HepG2 (cell line): Measurements from ENCODE around the gene EMILIN3. TPM values are rescaled to one million over a fixed set of nuclear protein-coding genes. Genes with fewer than 3 reads are reported as not detected.

ENCODE experiments used
- ARNTL ChIP-seq: sonication (generic); formaldehyde crosslinking; IDR thresholded peaks from 2 replicates; pipeline ENCODE4 v1.4.0; 2020; ENCODE audit warnings: mild to moderate bottlenecking, missing genetic modification reagents
- ATF3 ChIP-seq: sonication (generic); formaldehyde crosslinking; IDR thresholded peaks from 2 replicates; pipeline ENCODE4 v1.4.0; 2020; ENCODE audit warnings: missing genetic modification reagents
- FOXA3 ChIP-seq: IDR thresholded peaks from 2 replicates; pipeline ENCODE4 v1.6.1; 2016; ENCODE audit warnings: missing genetic modification reagents, missing compliant biosample characterization
- HDAC2 ChIP-seq: sonication (generic); formaldehyde crosslinking; IDR thresholded peaks from 2 replicates; pipeline ENCODE4 v1.4.0; 2020; ENCODE audit warnings: missing genetic modification reagents
- HOXA9 ChIP-seq: sonication (generic); formaldehyde crosslinking; IDR thresholded peaks from 2 replicates; pipeline ENCODE4 v1.8.1; 2022; ENCODE audit warnings: missing genetic modification reagents, mild to moderate bottlenecking, moderate library complexity, borderline replicate concordance
- KDM5B ChIP-seq: sonication (generic); formaldehyde crosslinking; IDR thresholded peaks from 2 replicates; pipeline ENCODE4 v1.4.0; 2020; ENCODE audit warnings: missing genetic modification reagents, mild to moderate bottlenecking, borderline replicate concordance
- KLF13 ChIP-seq: sonication (generic); formaldehyde crosslinking; IDR thresholded peaks from 2 replicates; pipeline ENCODE4 v1.4.0; 2020; ENCODE audit warnings: mild to moderate bottlenecking, missing genetic modification reagents
- KMT2B ChIP-seq: IDR thresholded peaks from 2 replicates; pipeline ENCODE4 v1.6.1; 2016; ENCODE audit warnings: missing genetic modification reagents, missing compliant biosample characterization
- NFATC3 ChIP-seq: sonication (generic); formaldehyde crosslinking; IDR thresholded peaks from 2 replicates; pipeline ENCODE4 v1.5.1; 2020; ENCODE audit warnings: mild to moderate bottlenecking, missing genetic modification reagents
- PAXIP1 ChIP-seq: sonication (generic); formaldehyde crosslinking; conservative IDR thresholded peaks from 2 replicates; pipeline ENCODE4 v1.4.0; 2020; ENCODE audit warnings: mild to moderate bottlenecking, missing genetic modification reagents, moderate library complexity
- RBFOX2 ChIP-seq: fragments of 200-400 bp; formaldehyde crosslinking; IDR thresholded peaks from 2 replicates; pipeline ENCODE4 v1.6.1; 2017; ENCODE audit warnings: low read depth, mild to moderate bottlenecking, low read length
- SMAD9 ChIP-seq: sonication (generic); formaldehyde crosslinking; IDR thresholded peaks from 2 replicates; pipeline ENCODE4 v1.5.1; 2020; ENCODE audit warnings: mild to moderate bottlenecking, missing genetic modification reagents
- TEAD2 ChIP-seq: sonication (generic); formaldehyde crosslinking; IDR thresholded peaks from 2 replicates; pipeline ENCODE4 v1.9.0; 2021; ENCODE audit warnings: missing genetic modification reagents
- ZFP1 ChIP-seq: IDR thresholded peaks from 2 replicates; pipeline ENCODE4 v1.6.1; 2016
- ZNF441 ChIP-seq: sonication (generic); formaldehyde crosslinking; IDR thresholded peaks from 2 replicates; pipeline ENCODE4 v1.7.0; 2021; ENCODE audit warnings: missing genetic modification reagents, borderline replicate concordance
- ZNF552 ChIP-seq: sonication (generic); formaldehyde crosslinking; IDR thresholded peaks from 2 replicates; pipeline ENCODE4 v1.9.0; 2022; ENCODE audit warnings: missing genetic modification reagents, mild to moderate bottlenecking, borderline replicate concordance
- polyA plus RNA-seq, 8 experiments: library from polyadenylated mRNA; depleted of rRNA in 3 of 8; stranded (reverse) in 7 of 8; unstranded in 1 of 8; fragments of >200 nt; fragmentation: Illumina TruSeq in 4 of 8; extraction: Trizol in 4 of 8; gene quantifications; 2 replicates each; pipeline versions ENCODE4 v1.2.1 to v1.2.3, GENCODE V29; 2011 to 2016; ENCODE audit warnings: low read depth in 4 of 8, missing spikeins in 1 of 8, mixed read lengths in 1 of 8; ENCODE audit not compliant: insufficient read depth in 1 of 8
- total RNA-seq, 5 experiments: library from RNA; depleted of rRNA; stranded (reverse); fragments of >200 nt; fragmentation: Illumina TruSeq; extraction: Trizol; gene quantifications; 2 replicates each; pipeline ENCODE4 v1.2.3, GENCODE V29; 2016; ENCODE audit warnings: low read depth in 1 of 5
- TF ChIP-seq, protein P1 (sequence below): sonication (generic); formaldehyde crosslinking; IDR thresholded peaks from 2 replicates; pipeline ENCODE4 v1.4.0; 2020; ENCODE audit warnings: missing genetic modification reagents
- TF ChIP-seq, protein P2 (sequence below): sonication (generic); formaldehyde crosslinking; IDR thresholded peaks from 2 replicates; pipeline ENCODE4 v1.4.0; 2020; ENCODE audit warnings: missing genetic modification reagents, borderline replicate concordance
- TF ChIP-seq, protein P3 (sequence below): sonication (generic); formaldehyde crosslinking; IDR thresholded peaks from 2 replicates; pipeline ENCODE4 v1.5.1; 2020; ENCODE audit warnings: missing genetic modification reagents, mild to moderate bottlenecking, borderline replicate concordance

Gene EMILIN3
- total and polyA plus RNA-seq, 2 of the 13 experiments (the other 11 are each of a cell fraction or from before 2014, with no cell fraction given), result 0.25 to 0.29 TPM

- TF ChIP-seq PAXIP1 (CRISPR knock-in tag) (peak; percentile 20; the same call in 1 of the 2 replicates), ZFP1 (no peak), ATF3 (CRISPR knock-in tag) (0 out of 2 replicates have a peak, but pooled peaks have one; percentile 41), FOXA3 (CRISPR knock-in tag) (peak; percentile 12; the same call in 1 of the 2 replicates), ZNF441 (CRISPR knock-in tag) (no peak; the same call in 1 of the 2 replicates), KDM5B (CRISPR knock-in tag) (peak; percentile 63; the same call in 1 of the 2 replicates), RBFOX2 (no peak), NFATC3 (no peak), TEAD2 (0 out of 2 replicates have a peak, but pooled peaks have one; percentile 47), HOXA9 (CRISPR knock-in tag) (0 out of 2 replicates have a peak, but pooled peaks have one; percentile 46), KLF13 (CRISPR knock-in tag) (0 out of 2 replicates have a peak, but pooled peaks have one; percentile 23), HDAC2 (CRISPR knock-in tag) (peak; percentile 45; the same call in 1 of the 2 replicates), SMAD9 (CRISPR knock-in tag) (0 out of 2 replicates have a peak, but pooled peaks have one; percentile 38), ZNF552 (CRISPR knock-in tag) (peak; percentile 45; the same call in 1 of the 2 replicates), ARNTL (CRISPR knock-in tag) (0 out of 2 replicates have a peak, but pooled peaks have one; percentile 64), KMT2B (peak; percentile 51; the same call in 1 of the 2 replicates)
- TF ChIP-seq, protein P1, sequence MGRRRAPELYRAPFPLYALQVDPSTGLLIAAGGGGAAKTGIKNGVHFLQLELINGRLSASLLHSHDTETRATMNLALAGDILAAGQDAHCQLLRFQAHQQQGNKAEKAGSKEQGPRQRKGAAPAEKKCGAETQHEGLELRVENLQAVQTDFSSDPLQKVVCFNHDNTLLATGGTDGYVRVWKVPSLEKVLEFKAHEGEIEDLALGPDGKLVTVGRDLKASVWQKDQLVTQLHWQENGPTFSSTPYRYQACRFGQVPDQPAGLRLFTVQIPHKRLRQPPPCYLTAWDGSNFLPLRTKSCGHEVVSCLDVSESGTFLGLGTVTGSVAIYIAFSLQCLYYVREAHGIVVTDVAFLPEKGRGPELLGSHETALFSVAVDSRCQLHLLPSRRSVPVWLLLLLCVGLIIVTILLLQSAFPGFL (CRISPR knock-in tag), result no peak
- TF ChIP-seq, protein P2, sequence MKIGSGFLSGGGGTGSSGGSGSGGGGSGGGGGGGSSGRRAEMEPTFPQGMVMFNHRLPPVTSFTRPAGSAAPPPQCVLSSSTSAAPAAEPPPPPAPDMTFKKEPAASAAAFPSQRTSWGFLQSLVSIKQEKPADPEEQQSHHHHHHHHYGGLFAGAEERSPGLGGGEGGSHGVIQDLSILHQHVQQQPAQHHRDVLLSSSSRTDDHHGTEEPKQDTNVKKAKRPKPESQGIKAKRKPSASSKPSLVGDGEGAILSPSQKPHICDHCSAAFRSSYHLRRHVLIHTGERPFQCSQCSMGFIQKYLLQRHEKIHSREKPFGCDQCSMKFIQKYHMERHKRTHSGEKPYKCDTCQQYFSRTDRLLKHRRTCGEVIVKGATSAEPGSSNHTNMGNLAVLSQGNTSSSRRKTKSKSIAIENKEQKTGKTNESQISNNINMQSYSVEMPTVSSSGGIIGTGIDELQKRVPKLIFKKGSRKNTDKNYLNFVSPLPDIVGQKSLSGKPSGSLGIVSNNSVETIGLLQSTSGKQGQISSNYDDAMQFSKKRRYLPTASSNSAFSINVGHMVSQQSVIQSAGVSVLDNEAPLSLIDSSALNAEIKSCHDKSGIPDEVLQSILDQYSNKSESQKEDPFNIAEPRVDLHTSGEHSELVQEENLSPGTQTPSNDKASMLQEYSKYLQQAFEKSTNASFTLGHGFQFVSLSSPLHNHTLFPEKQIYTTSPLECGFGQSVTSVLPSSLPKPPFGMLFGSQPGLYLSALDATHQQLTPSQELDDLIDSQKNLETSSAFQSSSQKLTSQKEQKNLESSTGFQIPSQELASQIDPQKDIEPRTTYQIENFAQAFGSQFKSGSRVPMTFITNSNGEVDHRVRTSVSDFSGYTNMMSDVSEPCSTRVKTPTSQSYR, result peak; percentile 4; the same call in 1 of the 2 replicates
- TF ChIP-seq, protein P3, sequence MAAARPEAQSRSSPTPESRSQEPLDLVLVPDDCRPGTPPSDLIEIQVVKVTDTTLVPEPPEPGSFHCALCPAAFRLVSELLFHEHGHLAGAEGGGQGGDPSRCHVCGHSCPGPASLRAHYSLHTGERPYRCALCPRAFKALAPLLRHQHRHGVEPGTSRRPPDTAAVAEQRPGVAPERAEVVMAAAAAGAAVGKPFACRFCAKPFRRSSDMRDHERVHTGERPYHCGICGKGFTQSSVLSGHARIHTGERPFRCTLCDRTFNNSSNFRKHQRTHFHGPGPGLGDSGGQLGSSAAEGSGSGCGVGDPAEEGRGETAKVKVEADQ, result no peak; the same call in 1 of the 2 replicates
These were observed 36.9 kb downstream of the EMILIN3 start (continued) for GRCh38 chr20:41329435-41330342.
